Keratinocyte (primary cell): Measurements from ENCODE around the gene SPRED1. TPM values are rescaled to one million over a fixed set of nuclear protein-coding genes. Genes with fewer than 3 reads are reported as not detected.

ENCODE experiments used
- DNase-seq: peaks from one replicate; pipeline ENCODE4 v3.0.0-alpha.2; 2011; ENCODE audit warnings: low read depth, missing footprints, low spot score
- FAIRE-seq: peaks from 2 replicates; lab custom pipeline; 2011; peaks lifted over from hg19 to GRCh38; lab: Jason Lieb, UNC
- H2AFZ ChIP-seq: 2 replicates; pipeline ENCODE4 v1.6.0; 2012; ENCODE audit warnings: low read length, control low read depth, inconsistent platforms; ENCODE audit not compliant: control insufficient read depth
- H3K27ac ChIP-seq: 2 replicates; pipeline ENCODE4 v1.5.1; 2011; ENCODE audit warnings: low read length; ENCODE audit not compliant: control insufficient read depth, insufficient read depth
- H3K27me3 ChIP-seq: 3 replicates; pipeline ENCODE4 v1.6.0; 2011; ENCODE audit warnings: low read length; ENCODE audit not compliant: control insufficient read depth, insufficient read depth; ENCODE audit errors: extremely low read depth
- H3K36me3 ChIP-seq, 2 experiments: 2 replicates in 1 of 2; 3 replicates in 1 of 2; pipeline ENCODE4 v1.5.1; 2011; ENCODE audit warnings: low read length in 2 of 2, mild to moderate bottlenecking in 1 of 2; ENCODE audit not compliant: control insufficient read depth in 2 of 2, insufficient read depth in 2 of 2; ENCODE audit errors: extremely low read depth in 1 of 2
- H3K4me1 ChIP-seq: 3 replicates; pipeline ENCODE4 v1.5.1; 2011; ENCODE audit warnings: low read length; ENCODE audit not compliant: control insufficient read depth, insufficient read depth; ENCODE audit errors: extremely low read depth
- H3K4me2 ChIP-seq: 3 replicates; pipeline ENCODE4 v1.6.0; 2011; ENCODE audit warnings: low read depth, low read length; ENCODE audit not compliant: control insufficient read depth, insufficient read depth; ENCODE audit errors: extremely low read depth
- H3K4me3 ChIP-seq, 3 experiments: fragments of 200-600 bp in 1 of 3; sonication (generic) in 1 of 3; 2 replicates in 2 of 3; 3 replicates in 1 of 3; pipeline ENCODE4 v1.5.1; 2011 to 2016; ENCODE audit warnings: low read length in 3 of 3, mild to moderate bottlenecking in 3 of 3, control low read depth in 2 of 3, inconsistent platforms in 1 of 3, low read depth in 1 of 3, mixed read lengths in 1 of 3, mixed run types in 1 of 3, moderate library complexity in 1 of 3; ENCODE audit not compliant: control insufficient read depth in 2 of 3, insufficient read depth in 2 of 3; ENCODE audit errors: extremely low read depth in 1 of 3
- H3K79me2 ChIP-seq: 2 replicates; pipeline ENCODE4 v1.6.0; 2012; ENCODE audit warnings: low read length; ENCODE audit not compliant: control insufficient read depth, insufficient read depth
- H3K9ac ChIP-seq: 3 replicates; pipeline ENCODE4 v1.6.0; 2011; ENCODE audit warnings: low read length; ENCODE audit not compliant: control insufficient read depth, insufficient read depth; ENCODE audit errors: extremely low read depth
- H3K9me1 ChIP-seq: 3 replicates; pipeline ENCODE4 v1.6.0; 2011; ENCODE audit warnings: low read length; ENCODE audit not compliant: control insufficient read depth, insufficient read depth; ENCODE audit errors: extremely low read depth
- H3K9me3 ChIP-seq: 2 replicates; pipeline ENCODE4 v1.5.1; 2012; ENCODE audit warnings: low read depth, low read length; ENCODE audit not compliant: control insufficient read depth
- H4K20me1 ChIP-seq: 3 replicates; pipeline ENCODE4 v1.6.0; 2011; ENCODE audit warnings: low read length; ENCODE audit not compliant: control insufficient read depth, insufficient read depth; ENCODE audit errors: extremely low read depth
- CTCF ChIP-seq, 3 experiments: IDR thresholded peaks in 1 of 3; conservative IDR thresholded peaks in 1 of 3; optimal IDR thresholded peaks in 1 of 3; 2 replicates in 2 of 3; 3 replicates in 1 of 3; pipeline versions ENCODE3 to v1.5.1; 2011; ENCODE audit warnings: low read length in 3 of 3, mild to moderate bottlenecking in 3 of 3, moderate library complexity in 2 of 3, control low read depth in 1 of 3, inconsistent platforms in 1 of 3; ENCODE audit not compliant: insufficient read depth in 2 of 3; ENCODE audit errors: extremely low read depth in 1 of 3
- EZH2 ChIP-seq: IDR thresholded peaks from one replicate; pipeline ENCODE4 v1.6.1; 2012; ENCODE audit warnings: inconsistent platforms, mild to moderate bottlenecking, low read length, moderate library complexity
- dilution Hi-C: fragments of 300-500 bp; cut with MboI; formaldehyde crosslinking; loops from one replicate; pipeline ENCODE4 v1.7.0; 2020; ENCODE audit warnings: low sequenced_read_pairs; ENCODE audit not compliant: extremely low pct_ligation_motif_present
- polyA plus RNA-seq, 5 experiments: library from polyadenylated mRNA; depleted of rRNA in 3 of 5; stranded (reverse) in 3 of 5; stranded (forward) in 1 of 5; unstranded in 1 of 5; fragments of >200 nt; gene quantifications; 1 replicate in 1 of 5; 2 replicates in 3 of 5; 3 replicates in 1 of 5; pipeline versions ENCODE4 v1.2.1 to v1.2.3, GENCODE V29; 2011 to 2012; ENCODE audit warnings: missing spikeins in 2 of 5, low read depth in 1 of 5, low replicate concordance in 1 of 5

SPRED1 gene
- polyA plus RNA-seq, 1 donor (not counting 4 experiments of a cell fraction or from before 2014, with no cell fraction given): 11.5 TPM

GRCh38 chr15:38391191-38391590, 138.6 kb downstream of the SPRED1 start:
- H3K27ac ChIP-seq: no peak overlapping the region
- peaks cover 6% of the 10 kb centered on the region for H3K27me3 ChIP-seq
- no peaks in the 10 kb centered on the region for H3K9me1 ChIP-seq
- FAIRE-seq (no peak), DNase-seq (no peak)
- H3K79me2 ChIP-seq: no peaks in the 10 kb centered on the region
- dilution Hi-C loops: no loop called here
- TF ChIP-seq EZH2: no peak
- no peak for TF ChIP-seq CTCF (optimal IDR thresholded peaks at IDR 0.05 in 1 of 3, IDR thresholded peaks at IDR 0.05 in 1 of 3, conservative IDR thresholded peaks at IDR 0.05 in 1 of 3; ENCODE audit: extremely low read depth in 1 of 3, insufficient read depth in 2 of 3, low read length in 3 of 3)
- no peaks in the 10 kb centered on the region for H3K9me3 ChIP-seq
- H3K9ac ChIP-seq: no peak overlapping the region
- H3K4me3 ChIP-seq: no peak overlapping the region
- no peaks in the 10 kb centered on the region for H3K4me1 ChIP-seq
- no peaks in the 10 kb centered on the region for H3K36me3 ChIP-seq
- H4K20me1 ChIP-seq: no peaks in the 10 kb centered on the region
- H2AFZ ChIP-seq: no peak overlapping the region
- H3K4me2 ChIP-seq: no peak overlapping the region

GRCh38 chr15:38398134-38398533, 145.5 kb downstream of the SPRED1 start:
- dilution Hi-C loops: no loop called here
- H3K4me3 ChIP-seq: no peak overlapping the region
- H3K27ac ChIP-seq: no peak overlapping the region
- TF ChIP-seq EZH2 (no peak), CTCF (optimal IDR thresholded peaks at IDR 0.05 in 1 of 3, IDR thresholded peaks at IDR 0.05 in 1 of 3, conservative IDR thresholded peaks at IDR 0.05 in 1 of 3; ENCODE audit: extremely low read depth in 1 of 3, insufficient read depth in 2 of 3, low read length in 3 of 3) (no peak)
- H3K4me2 ChIP-seq: peak overlapping the region; percentile 22
- peak; percentile 91 for FAIRE-seq
- no peak overlapping the region for H2AFZ ChIP-seq
- peaks cover 12% of the 10 kb centered on the region for H3K4me1 ChIP-seq
- no peaks in the 10 kb centered on the region for H4K20me1 ChIP-seq
- peaks cover 6% of the 10 kb centered on the region for H3K27me3 ChIP-seq
- H3K79me2 ChIP-seq: no peaks in the 10 kb centered on the region
- no peaks in the 10 kb centered on the region for H3K9me1 ChIP-seq
- no peak overlapping the region for H3K9ac ChIP-seq
- DNase-seq: peak; percentile 40
- no peaks in the 10 kb centered on the region for H3K9me3 ChIP-seq
- H3K36me3 ChIP-seq: no peaks in the 10 kb centered on the region
